GM18517 (cell line): ENCODE results near the gene PIM3.

Experiments used
- ATAC-seq: cut with Tn5 transposase; IDR thresholded peaks from one replicate; pipeline ENCODE4 v1.9.1; 2021; ENCODE audit warnings: mild to moderate bottlenecking, moderate library complexity; ENCODE audit not compliant: unreplicated experiment

Gene PIM3

DNA sequence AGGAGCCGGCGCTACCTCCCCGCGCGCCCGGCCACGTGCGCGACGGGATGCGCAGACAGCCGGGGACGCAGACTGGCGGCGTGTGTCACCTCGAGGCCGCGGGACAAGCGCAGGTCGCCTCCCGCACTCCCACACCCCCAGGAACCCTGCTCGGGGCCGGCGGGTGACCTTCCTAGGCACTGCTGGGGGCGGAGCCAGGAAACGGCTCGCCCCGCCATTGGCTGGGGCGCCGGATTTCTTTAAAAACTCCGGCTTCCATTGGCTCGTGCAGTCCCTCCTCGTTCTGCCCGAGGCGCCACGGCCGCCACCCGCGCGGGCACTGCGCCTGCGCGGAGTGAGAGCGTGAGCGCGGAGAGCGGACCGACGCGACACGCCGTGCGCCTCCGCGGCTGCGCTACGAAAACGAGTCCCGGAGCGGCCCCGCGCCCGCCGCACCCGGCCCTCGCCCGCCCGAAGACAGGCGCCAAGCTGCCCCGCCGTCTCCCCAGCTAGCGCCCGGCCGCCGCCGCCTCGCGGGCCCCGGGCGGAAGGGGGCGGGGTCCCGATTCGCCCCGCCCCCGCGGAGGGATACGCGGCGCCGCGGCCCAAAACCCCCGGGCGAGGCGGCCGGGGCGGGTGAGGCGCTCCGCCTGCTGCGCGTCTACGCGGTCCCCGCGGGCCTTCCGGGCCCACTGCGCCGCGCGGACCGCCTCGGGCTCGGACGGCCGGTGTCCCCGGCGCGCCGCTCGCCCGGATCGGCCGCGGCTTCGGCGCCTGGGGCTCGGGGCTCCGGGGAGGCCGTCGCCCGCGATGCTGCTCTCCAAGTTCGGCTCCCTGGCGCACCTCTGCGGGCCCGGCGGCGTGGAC, at the start of gene PIM3:
TSS of gene PIM3 (plus strand) at position 614 of the 846 bp plus-strand sequence. CDS start at position 790, 176 bp downstream.
- peak; percentile 54 for ATAC-seq

DNA sequence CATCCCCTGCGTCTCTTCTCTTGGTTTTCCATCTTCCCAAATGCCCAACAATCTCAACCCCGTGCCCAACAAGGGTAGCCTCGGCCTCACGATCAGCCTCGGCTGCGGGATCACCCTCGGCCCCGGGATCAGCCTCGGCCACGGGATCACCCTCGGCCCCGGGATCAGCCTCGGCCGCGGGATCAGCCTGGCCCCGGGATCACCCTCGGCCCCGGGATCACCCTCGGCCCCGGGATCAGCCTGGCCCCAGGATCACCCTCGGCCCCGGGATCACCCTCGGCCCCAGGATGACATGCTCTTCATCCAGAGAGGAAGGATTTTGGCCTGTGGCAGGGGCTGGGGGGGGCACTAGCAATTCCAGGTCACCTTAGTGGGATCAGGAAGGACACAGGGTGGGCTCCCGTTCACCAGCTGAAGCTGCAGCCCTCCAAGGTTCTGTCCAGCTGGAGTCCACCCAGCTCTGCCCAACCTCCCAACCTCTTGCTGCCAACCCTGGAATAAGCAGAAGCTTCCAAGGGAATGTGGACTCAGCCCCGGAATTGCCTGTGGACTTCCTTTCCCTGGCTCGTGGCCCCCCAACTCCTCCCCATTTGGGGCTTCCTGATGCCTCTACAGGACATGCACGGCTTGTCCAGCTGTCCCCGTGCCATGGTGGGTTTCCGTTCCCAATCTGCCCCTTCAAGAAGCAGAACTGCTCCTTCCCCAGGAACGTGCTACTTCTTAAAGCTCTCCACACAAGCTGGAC, 48.5 kb upstream of the PIM3 start:
- no peak for ATAC-seq

DNA sequence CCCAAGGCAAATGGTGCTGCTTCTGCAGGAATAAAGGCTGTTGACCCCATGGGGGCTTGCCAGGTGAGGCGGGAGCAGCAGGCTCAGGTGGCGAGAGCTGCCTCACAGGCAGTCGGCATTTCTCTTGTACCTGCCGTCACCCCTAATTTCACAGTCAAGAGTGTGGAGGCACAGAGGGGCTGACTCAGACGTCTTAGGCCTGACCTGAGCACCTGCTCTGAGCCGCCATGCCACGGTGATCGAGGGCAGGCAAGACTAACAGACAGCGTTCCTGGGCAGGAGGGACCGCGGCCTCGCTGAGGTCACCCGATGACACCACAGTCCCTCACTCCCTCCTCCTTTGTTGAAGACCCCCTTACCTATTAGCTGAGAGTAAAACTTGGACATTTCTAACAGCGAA, 47.5 kb upstream of the PIM3 start:
- no peak for ATAC-seq

DNA sequence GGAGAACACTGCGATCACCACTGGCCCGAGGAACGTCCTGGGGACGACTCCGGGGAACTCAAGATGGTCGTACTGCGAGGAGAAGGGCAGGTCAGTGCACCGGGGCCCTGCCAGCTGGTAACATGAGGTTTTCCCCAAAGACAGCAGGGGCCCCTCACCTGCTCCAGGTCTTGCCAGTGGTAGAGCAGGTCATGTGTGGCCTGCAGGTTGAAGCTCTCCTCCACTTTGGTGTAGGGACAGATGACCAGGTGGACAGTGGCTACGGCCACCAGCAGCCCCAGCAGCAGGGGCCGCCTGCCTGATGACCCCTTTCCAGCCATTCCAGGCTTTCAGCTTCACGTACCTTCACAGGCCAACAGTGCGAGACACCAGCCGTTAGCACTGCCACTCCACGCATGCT, 47.1 kb upstream of the PIM3 start:
- no peak for ATAC-seq

DNA sequence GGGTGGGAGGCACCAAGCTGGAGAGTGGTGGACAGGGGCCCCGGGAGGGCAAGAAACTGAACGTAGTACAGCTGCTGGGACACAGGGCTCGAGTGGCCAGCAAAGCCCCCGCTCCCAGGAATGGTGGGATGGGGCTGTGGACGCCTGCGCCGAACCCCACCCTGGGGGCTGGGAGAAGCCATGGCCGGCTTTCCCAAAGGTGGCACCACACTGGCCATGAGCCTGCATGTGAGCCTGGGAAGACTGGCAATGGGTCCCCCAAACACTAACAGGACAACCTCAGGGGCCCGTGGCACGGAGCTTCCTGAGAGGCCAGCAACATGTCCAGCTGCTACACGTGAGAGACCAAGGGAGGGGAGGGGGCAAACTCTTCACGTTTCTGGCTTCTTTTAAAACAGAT, 46.3 kb upstream of the PIM3 start:
- no peak for ATAC-seq

DNA sequence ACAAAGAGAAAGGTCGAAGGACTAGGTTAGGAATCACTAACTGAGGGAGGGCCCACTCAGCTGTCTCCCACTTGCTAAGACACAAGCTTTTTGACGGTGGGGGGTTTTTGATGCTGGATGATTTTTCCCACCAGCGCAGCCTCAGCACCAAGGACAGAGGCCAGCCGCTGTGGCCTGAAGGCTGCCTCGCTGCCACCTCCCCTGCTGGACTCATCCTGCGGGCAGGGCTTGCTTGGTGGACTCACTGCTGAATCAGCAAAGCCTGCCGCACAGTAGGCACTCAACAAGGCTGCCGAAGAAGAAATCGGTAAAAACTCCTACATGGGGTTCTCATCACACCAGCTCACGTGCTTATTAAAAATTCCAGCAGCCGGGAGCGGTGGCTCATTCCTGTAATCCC, 45.0 kb upstream of the PIM3 start:
- ATAC-seq, result no peak

DNA sequence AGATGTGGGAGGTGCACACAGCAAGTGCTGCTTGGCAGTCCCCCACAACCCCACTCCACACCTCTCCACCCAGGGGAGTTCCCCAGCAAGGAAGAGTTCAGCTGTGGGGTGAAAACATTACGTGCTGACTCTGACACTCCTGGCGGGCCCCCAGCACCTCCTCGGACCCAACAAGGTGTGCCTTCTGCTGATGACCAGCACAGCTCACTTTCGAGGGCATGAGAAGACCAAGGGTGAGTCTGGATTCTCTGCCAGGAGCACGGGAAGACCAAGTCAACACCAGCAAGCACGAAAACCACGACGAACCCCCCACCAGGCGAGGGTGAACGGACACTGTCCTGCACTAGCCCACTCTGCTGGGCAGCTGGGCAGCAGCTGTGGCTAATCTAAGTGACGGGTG, 43.7 kb upstream of the PIM3 start:
- ATAC-seq, result no peak

DNA sequence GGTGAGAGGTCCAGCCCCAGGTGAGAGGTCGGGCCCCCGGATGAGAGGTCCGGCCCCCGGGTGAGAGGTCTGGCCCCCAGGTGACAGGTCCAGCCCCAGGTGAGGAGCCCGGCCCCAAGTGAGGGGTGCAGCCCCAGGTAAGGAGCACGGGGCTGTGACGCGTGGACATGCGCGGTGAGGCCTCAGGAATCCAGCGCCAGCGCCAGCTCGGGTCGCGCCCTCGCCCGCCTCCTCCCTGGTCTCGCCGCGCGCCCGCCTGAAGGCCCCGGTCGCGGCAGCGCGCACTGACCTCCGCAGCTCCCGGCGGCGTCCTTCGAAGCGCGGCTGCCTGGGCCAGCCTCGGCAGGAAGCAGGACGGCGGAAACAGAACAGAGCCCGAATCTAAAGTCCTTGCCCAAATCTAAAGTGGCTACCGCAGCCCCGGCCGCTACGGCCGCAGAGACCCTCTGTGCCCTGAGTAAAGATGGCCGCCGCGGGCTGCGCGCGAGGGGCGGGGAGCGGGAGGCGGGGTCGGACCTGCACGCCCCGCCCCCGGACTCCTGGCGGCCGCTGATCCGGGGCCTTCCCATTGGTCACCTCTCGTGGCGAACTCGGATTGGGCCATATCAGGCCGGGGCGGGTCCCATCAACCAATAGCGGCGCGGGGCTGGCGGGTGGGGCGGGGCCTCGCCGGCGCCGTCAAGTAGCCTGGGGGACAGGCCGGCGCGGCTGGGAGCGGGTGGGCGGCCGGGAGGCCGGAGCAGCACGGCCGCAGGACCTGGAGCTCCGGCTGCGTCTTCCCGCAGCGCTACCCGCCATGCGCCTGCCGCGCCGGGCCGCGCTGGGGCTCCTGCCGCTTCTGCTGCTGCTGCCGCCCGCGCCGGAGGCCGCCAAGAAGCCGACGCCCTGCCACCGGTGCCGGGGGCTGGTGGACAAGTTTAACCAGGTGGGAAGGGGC, 42.3 kb upstream of the PIM3 start, which contains the start of the genes ALG12 and CRELD2:
TSS of gene ALG12 (minus strand) at position 465 of the 937 bp plus-strand sequence. CDS start 4,673 bp downstream, outside the sequence.
TSS of gene CRELD2 (plus strand) at position 661 of the 937 bp plus-strand sequence. CDS start at position 797, 136 bp downstream.
- ATAC-seq, result peak; percentile 79

DNA sequence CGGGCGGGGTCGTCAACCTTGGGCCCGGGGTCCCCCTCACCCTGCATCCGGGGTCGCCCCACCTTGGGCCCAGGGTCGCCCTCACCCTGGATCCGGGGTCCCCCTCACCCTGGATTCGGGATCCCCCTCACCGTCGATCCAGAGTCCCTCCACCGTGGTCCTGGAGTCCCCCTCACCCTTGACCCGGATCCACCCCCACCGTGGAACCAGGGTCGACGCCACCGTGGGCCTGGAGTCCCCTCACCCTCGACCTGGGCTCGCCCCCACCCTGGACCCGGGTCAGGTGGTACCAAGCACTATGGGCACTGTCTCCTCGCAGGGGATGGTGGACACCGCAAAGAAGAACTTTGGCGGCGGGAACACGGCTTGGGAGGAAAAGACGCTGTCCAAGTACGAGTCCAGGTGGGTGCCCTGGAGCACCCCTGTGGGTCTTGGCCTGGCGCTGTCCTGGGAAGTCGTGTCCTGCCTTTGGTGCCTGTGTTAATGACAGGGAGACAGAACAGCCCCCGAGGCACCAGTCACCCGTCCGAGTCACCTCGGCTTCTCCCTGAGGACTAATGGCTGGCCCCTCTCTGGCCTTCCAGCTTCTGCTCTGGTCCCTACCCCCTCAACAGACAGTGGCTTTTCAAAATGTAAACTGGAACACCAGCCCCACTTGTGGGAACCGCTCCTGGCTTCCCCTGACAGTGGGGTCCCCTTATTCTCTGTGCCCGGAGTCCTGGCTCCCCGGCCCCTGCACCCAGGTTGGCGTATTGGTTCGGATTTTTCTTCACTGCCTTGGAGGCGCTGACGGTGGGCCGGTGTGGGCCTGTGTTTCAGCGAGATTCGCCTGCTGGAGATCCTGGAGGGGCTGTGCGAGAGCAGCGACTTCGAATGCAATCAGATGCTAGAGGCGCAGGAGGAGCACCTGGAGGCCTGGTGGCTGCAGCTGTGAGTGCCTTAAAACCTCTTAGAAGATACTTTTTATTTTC, 41.4 kb upstream of the PIM3 start:
- ATAC-seq, result no peak

DNA sequence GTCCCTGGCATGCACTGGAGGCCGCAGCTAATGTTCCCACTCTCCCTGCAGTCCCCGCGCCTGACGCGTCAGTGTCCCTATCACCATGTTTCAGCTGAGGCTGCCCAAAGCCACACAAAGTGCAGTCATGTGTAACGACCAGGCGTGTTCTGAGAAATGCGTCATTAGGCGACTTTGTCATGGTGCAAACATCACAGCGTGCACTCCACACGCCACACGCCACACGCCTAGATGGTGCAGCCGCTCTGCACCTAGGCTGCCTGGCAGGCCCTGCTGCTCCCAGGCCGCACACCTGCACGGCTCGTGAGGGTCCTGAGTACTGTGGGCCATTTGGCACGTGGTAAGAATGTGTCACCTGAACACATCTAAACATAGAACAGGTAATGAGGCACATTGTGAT, 39.7 kb upstream of the PIM3 start:
- no peak for ATAC-seq

DNA sequence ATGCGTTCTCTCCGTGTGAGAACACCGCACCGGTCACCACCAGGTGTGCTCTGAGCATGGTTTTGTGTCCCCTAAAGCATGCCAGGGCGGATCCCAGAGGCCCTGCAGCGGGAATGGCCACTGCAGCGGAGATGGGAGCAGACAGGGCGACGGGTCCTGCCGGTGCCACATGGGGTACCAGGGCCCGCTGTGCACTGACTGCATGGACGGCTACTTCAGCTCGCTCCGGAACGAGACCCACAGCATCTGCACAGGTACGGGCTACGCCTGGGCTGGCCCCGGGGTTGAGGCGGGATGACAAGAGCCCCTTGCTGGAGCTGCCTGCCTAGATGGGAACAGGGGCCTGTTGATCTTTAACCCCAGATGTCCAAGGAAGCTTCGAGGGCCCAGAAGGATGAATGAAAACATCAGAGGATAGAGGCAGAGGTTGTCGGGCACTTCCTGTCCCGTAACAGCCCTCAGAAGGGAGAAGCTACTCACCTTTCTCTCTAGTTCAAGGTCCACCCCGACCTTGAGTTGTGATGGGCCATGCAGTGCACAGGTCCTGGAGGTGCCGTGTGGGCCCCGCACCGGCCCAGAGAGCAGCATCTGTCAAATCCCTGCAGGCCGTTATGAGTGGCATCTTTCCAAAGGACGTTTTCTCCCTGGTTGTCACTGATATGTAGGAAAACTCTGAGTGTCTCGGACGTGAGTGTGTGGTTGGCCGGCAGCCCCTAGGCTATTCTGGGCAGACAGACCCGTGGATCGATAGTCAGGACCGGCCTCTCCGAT, 38.9 kb upstream of the PIM3 start:
- ATAC-seq, result no peak

DNA sequence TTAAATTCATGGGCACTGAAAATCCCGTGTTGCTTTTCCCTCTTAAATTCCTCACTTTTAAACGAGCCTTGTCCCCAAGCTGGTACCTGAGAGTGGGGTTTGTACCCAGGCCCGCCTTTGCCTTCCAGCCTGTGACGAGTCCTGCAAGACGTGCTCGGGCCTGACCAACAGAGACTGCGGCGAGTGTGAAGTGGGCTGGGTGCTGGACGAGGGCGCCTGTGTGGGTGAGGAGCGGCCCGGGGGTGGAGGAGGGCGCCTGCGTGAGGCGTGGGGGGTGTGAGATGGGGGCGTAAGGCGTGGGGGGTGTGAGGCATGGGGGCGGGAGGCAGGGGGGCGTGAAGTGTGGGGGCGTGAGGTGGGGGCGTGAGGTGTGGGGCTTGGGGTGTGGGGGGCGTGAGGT, 38.1 kb upstream of the PIM3 start:
- ATAC-seq, result no peak

DNA sequence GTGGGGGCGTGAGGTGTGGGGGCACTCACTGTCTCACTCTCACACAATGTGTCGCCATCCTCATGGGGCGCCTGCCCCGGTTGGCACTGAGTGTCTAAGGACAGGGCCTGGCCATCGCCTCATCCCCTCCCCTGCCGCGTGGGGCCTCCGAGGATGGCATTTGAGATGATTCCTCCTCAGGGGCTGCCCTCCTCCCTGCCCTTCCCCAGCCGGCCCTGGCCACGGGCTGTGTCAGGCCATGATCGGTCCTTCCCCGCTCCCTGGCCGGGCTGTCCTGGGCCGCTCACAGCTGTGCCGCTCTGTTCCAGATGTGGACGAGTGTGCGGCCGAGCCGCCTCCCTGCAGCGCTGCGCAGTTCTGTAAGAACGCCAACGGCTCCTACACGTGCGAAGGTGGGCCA, 37.6 kb upstream of the PIM3 start:
- ATAC-seq, result no peak

DNA sequence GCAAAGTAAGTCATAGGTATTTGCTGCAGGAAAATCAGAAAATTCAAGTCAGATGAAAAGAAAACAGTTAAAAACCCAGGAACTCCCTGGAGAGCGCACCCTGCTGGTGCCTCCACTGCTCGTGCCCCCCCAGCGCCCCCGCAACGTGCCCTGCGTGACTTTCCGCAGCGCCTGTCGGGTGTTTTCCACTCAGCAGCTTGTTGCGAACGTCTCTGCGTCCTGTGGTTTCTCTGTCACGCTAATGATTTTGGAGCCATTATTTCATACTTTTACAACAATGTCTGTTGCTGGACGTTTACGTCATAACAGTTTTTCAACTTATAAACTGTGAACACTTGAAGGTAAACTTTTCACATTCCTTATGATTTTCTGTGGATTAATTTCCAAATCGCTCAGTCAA, 37.1 kb upstream of the PIM3 start:
- no peak for ATAC-seq

DNA sequence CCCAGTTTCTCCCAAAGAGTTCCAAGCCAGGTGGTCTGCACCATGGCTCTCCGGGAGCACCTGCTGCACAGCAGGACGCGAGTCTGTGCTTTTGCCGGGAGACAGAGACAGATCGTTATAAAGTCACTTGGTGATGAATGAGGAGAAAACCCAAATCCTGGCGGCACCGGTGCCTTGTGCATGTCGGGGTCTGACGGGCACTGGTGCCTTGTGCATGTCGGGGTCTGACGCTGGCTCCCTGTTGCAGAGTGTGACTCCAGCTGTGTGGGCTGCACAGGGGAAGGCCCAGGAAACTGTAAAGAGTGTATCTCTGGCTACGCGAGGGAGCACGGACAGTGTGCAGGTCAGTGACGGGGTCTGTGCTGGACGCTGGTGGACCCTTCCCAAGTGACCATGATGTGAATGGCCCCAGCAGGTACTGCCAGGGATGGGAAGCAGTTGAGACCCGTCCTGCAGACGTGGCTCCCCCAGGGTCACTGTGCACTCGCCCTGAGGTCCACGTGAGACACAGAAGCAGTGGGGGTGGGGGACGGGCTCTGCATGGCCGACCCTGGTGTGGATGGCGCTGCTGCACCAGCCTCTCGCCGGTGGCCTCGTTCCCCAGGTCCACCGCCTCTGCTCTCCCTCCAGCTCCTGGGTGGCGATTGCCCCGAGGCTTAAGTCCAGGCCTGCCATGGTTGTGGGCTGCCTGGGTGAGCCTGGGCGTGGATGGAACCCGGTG, 36.3 kb upstream of the PIM3 start:
- ATAC-seq, result no peak

DNA sequence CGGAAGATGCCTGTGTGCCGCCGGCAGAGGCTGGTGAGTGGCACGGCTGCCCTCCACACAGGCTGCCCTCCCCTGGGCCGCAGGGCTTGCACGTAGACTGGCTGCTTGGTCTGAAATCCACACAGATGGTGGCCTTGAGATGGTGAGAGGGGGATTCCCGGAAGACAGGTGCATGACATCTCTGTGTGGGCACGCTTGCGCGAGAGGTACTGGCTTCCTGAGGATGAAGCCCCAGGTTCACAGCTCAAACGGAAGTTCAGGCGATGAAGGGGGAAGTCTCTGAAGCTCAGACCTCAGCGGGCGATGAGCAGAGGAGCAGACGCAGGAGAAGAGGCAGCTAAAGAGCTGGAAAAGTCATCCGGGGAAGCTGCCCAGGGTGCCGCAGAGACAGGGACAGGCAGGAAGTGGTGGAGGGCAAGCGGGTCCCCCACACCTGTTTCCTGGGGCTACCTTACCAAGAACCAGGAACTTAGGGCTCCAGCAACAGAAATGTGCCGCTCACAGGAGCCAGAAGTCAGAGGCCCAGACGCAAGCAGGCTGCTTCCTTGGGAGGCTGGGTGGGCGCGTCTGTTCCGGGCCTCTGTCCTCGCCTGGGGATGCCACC, 34.9 kb upstream of the PIM3 start:
- peak; percentile 57 for ATAC-seq

DNA sequence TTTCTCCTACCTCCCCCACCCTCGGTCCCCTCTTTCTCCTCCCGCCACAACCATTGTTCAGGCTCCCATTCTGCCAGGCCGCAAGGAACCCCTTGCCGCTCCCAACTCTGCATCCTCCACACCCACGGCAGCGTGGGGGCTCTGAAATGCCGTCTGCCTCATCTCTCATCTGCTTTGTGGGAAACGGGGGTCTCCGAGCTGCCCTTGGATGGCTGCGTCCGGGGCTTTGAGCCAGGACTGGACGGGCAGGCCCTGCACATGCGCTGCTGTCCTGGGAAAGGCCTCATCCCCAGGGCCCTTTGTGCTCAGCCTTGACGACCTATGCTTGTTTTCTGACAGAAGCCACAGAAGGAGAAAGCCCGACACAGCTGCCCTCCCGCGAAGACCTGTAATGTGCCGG, 33.7 kb upstream of the PIM3 start:
- ATAC-seq, result no peak
